Erythroblast (primary cell): ENCODE data around the gene BPIFB2.

Source experiments
- GATA1 ChIP-seq: IDR thresholded peaks from 2 replicates; pipeline ENCODE4 v1.6.1; 2011; ENCODE audit warnings: low read depth, mild to moderate bottlenecking, control low read depth, low read length, moderate library complexity
- POLR2A ChIP-seq: IDR thresholded peaks from 2 replicates; pipeline ENCODE4 v1.6.1; 2011; ENCODE audit warnings: mild to moderate bottlenecking, low read length

- TF ChIP-seq POLR2A (no peak), GATA1 (no peak)
Observed at GRCh38 chr20:33022694-33023438, 15.4 kb downstream of the BPIFB2 start.
